Transverse colon (tissue), 4 donors: ENCODE measurements around the gene NDE1. TPM values are rescaled to one million over a fixed set of nuclear protein-coding genes. Genes with fewer than 3 reads are reported as not detected.
"Not testable (repeated sequence)": the region's sequence is repeated elsewhere in the genome, so short reads cannot be mapped to it uniquely, and the experiment has no call there.

Source experiments
- DNase-seq: peaks from one replicate; pipeline ENCODE4 v3.0.0-alpha.2; 2019
- H3K27ac ChIP-seq, 4 donors: fragments of 200-600 bp; sonication (generic); 2 replicates each; pipeline ENCODE4 v1.5.1; 2016 to 2018; ENCODE audit warnings: inconsistent platforms in 4 of 4
- H3K27me3 ChIP-seq: fragments of 200-600 bp; sonication (generic); 2 replicates; pipeline ENCODE4 v1.5.1; 2017; ENCODE audit warnings: inconsistent platforms
- H3K36me3 ChIP-seq, 4 donors: fragments of 200-600 bp; sonication (generic); 2 replicates each; pipeline ENCODE4 v1.5.1; 2017 to 2019; ENCODE audit warnings: inconsistent platforms in 4 of 4
- H3K4me1 ChIP-seq, 4 donors: fragments of 200-600 bp; sonication (generic); 2 replicates each; pipeline ENCODE4 v1.5.1; 2017 to 2020; ENCODE audit warnings: inconsistent platforms in 4 of 4
- H3K4me3 ChIP-seq, 4 donors: fragments of 200-600 bp; sonication (generic); 1 replicate in 1 of 4; 2 replicates in 3 of 4; pipeline versions ENCODE4 v1.5.1 to v1.6.1; 2017 to 2019; ENCODE audit warnings: inconsistent platforms in 4 of 4
- H3K9me3 ChIP-seq, 2 donors: fragments of 200-600 bp; sonication (generic); 2 replicates each; pipeline ENCODE4 v1.5.1; 2017 to 2019; ENCODE audit warnings: inconsistent platforms in 2 of 2
- EP300 ChIP-seq: sonication (generic); formaldehyde crosslinking; IDR thresholded peaks from one replicate; pipeline ENCODE4 v1.6.1; 2017; ENCODE audit warnings: antibody characterized with exemption, low read depth
- POLR2A ChIP-seq: fragments of 450-650 bp; IDR thresholded peaks from one replicate; pipeline ENCODE4 v1.6.1; 2016; ENCODE audit warnings: antibody characterized with exemption, mild to moderate bottlenecking, moderate library complexity
- POLR2AphosphoS5 ChIP-seq, 3 donors: sonication (generic); formaldehyde crosslinking; IDR thresholded peaks; one replicate each; pipeline ENCODE4 v1.6.1; 2016; ENCODE audit warnings: antibody characterized with exemption in 3 of 3
- WGBS, 2 donors: methylation state at CpG; one replicate each; pipeline ENCODE4 v1.1.5; 2018; ENCODE audit warnings: low coverage in 1 of 2; 5-methylcytosine and 5-hydroxymethylcytosine counted together
- in situ Hi-C, 4 donors: fragments of 200-750 bp; cut with MboI; loops; one replicate each; pipeline versions ENCODE4 v1.15.0 to v1.15.1; 2017; ENCODE audit warnings: low sequenced_read_pairs in 3 of 4, low pct_ligation_motif_present in 1 of 4, low pct_unique_long_range_greater_than_20kb in 1 of 4
- intact Hi-C: fragments of 100-400 bp; cut with DNase I; formaldehyde crosslinking; loops from one replicate; pipeline ENCODE4 v1.15.1; 2023; ENCODE audit warnings: low total_unique reads
- total RNA-seq, 4 donors: library from RNA; depleted of rRNA; stranded (reverse); fragments of >200 nt; gene quantifications; one replicate each; pipeline ENCODE4 v1.1.0, GENCODE V29; 2016
- TF ChIP-seq, protein P1 (sequence below), 5 experiments: fragments of 200-600 bp in 3 of 5; fragments of 450-650 bp in 2 of 5; sonication (generic) in 3 of 5; IDR thresholded peaks; 1 replicate in 2 of 5; 2 replicates in 3 of 5; pipeline ENCODE4 v1.5.1; 2016 to 2017; ENCODE audit warnings: antibody characterized with exemption in 5 of 5, inconsistent platforms in 3 of 5, mild to moderate bottlenecking in 2 of 5, moderate library complexity in 1 of 5

NDE1 gene
- total RNA-seq, 4 donors from 2014 or later: 21.0 to 47.6 (median 36.3) TPM

DNA sequence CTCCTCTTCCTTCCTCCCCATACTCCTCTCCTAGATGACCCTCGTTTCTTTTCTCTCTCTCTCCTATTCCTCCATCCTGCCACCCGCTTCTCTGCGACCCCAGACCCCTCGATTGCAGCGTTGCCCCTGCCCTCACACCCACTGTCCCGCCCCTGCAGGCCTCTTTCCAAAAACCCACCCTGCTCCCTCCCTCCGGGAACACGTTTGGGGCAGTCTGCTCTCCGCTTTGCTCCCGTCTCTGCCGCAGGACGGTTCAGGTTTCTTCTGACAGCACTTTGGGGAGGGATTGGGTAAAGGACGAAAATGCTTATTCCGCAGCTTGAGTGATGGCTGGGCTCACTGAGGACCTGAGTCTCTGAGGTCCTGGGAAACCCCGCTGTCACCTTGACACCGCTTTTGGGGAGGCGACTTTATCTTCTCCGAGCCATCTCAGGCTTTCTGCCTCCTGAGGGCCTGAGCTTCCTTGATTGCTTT, 690 bp downstream of the NDE1 start:
- DNase-seq: no peak
- H3K27ac ChIP-seq: peak overlapping the region; percentile 92 to 98 (median 96)
- no peaks in the 10 kb centered on the region for H3K9me3 ChIP-seq
- intact Hi-C loops: no loop called here
- TF ChIP-seq POLR2A (no peak), EP300 (no peak), POLR2AphosphoS5 (IDR thresholded peaks at IDR 0.05) (no peak)
- TF ChIP-seq, protein P1, sequence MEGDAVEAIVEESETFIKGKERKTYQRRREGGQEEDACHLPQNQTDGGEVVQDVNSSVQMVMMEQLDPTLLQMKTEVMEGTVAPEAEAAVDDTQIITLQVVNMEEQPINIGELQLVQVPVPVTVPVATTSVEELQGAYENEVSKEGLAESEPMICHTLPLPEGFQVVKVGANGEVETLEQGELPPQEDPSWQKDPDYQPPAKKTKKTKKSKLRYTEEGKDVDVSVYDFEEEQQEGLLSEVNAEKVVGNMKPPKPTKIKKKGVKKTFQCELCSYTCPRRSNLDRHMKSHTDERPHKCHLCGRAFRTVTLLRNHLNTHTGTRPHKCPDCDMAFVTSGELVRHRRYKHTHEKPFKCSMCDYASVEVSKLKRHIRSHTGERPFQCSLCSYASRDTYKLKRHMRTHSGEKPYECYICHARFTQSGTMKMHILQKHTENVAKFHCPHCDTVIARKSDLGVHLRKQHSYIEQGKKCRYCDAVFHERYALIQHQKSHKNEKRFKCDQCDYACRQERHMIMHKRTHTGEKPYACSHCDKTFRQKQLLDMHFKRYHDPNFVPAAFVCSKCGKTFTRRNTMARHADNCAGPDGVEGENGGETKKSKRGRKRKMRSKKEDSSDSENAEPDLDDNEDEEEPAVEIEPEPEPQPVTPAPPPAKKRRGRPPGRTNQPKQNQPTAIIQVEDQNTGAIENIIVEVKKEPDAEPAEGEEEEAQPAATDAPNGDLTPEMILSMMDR (IDR thresholded peaks at IDR 0.05): no peak
- 0 to 4% methylated on average over 8 to 18 of the region's 18 CpGs for WGBS, 2 donors
- peaks cover 4 to 40% (median 27%) of the 10 kb centered on the region in 4 donors for H3K4me1 ChIP-seq
- peak overlapping the region; percentile 89 to 98 (median 93) for H3K4me3 ChIP-seq
- no peaks in the 10 kb centered on the region for H3K36me3 ChIP-seq
- in situ Hi-C loops: no loop called here
- no peaks in the 10 kb centered on the region for H3K27me3 ChIP-seq

DNA sequence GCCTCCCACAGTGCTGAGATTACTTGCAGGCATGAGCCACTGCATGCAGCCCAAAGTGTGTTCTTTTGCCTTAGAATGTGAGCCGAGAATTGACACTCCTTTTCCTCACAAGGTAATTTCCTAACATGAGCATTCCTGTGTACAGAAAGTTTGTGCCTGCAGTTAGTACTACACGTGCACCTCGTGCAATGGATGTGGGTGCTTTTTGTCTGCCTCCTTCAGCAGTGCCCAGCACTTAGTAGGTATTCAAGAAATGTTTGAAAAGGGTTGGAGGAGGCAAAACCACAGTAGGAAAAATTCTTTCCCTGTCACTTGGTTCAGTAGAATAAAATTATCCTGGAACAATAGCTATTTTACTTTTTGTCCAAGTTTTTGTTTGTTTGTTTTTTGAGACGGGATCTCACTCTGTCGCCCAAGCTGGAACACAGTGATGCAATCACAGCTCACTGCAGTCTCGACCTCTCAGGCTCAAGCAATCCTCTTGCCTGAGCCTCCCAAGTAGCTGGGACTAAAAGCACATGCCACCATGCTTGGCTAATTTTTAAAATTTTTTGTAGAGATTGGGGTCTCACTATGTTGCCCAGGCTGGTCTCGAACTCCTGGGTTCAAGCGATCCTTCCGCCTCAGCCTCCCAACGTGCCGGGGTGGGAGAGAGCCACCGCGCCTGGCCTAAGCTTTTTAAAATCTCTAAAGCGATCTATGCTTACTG, 2.4 kb downstream of the NDE1 start:
- Histone ChIP-seq H3K36me3 (no peaks in the 10 kb centered on the region), H3K4me3 (no peak overlapping the region), H3K27ac (peak overlapping the region; percentile 13 to 98 (median 78)), H3K4me1 (peaks cover 4 to 40% (median 27%) of the 10 kb centered on the region in 4 donors), H3K27me3 (no peaks in the 10 kb centered on the region), H3K9me3 (no peaks in the 10 kb centered on the region)
- TF ChIP-seq EP300 (no peak), POLR2AphosphoS5 (IDR thresholded peaks at IDR 0.05) (no peak), POLR2A (no peak)
- TF ChIP-seq, protein P1 (IDR thresholded peaks at IDR 0.05): no peak
- intact Hi-C loops (no loop called here), in situ Hi-C loops (no loop called here)
- 79 to 88% methylated on average over 8 to 14 of the region's 14 CpGs for WGBS, 2 donors
- DNase-seq: no peak

DNA sequence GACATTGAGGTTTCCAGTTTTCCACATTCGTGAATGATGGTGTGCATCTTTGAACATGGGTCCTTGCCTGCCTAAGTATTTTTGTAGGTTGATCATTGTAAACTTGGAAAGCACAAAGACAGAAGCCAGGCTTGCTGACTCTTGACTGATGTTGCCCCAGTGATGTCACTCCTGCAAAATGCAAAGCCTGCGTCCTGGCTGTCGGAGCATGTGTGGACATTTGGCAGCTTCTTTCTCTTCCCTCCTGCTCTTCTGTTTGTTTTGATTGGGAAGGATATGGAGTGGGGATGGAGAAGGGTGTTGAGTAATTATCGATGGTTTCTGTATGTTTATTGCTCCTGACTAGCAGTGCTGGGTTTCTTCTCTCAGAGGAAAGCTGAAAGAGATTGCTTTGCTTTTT, 3.2 kb downstream of the NDE1 start:
- in situ Hi-C loops (no loop called here), intact Hi-C loops (no loop called here)
- TF ChIP-seq, protein P1 (IDR thresholded peaks at IDR 0.05): no peak
- TF ChIP-seq EP300 (peak; percentile 10), POLR2AphosphoS5 (IDR thresholded peaks at IDR 0.05) (peak; percentile 56 to 69 (median 58))
- Histone ChIP-seq H3K36me3 (no peaks in the 10 kb centered on the region), H3K9me3 (no peaks in the 10 kb centered on the region), H3K4me1 (peaks cover 4 to 40% (median 27%) of the 10 kb centered on the region in 4 donors), H3K27me3 (no peaks in the 10 kb centered on the region), H3K27ac (peak overlapping the region; percentile 13 to 98 (median 78)), H3K4me3 (no peak overlapping the region)
- WGBS, 2 donors: 20 to 41% methylated on average over 1 to 4 of the region's 4 CpGs
- DNase-seq: peak; percentile 20

DNA sequence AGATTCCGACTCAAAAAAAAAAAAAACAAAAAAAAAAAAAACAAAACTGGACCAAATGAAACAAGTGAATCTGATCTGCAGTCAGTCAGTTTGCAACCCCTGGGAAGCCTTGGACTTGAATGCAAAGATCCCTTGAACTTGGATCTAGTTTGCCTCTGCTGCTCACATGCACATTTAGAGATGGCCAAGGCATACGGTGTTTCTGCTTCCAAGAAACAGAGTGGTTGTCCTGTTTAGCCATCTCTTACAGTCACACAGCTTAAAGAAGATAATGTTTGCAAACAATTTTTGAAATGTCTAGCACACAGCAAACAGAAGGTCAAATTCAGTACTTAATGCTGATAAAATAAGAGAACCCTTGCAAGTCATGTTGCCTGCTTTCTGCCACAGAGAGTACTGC, 4.5 kb downstream of the NDE1 start:
- intact Hi-C loops (no loop called here), in situ Hi-C loops (no loop called here)
- Histone ChIP-seq H3K4me1 (peaks cover 4 to 36% (median 24%) of the 10 kb centered on the region in 4 donors), H3K36me3 (no peaks in the 10 kb centered on the region), H3K27me3 (no peaks in the 10 kb centered on the region), H3K4me3 (no peak overlapping the region), H3K27ac (no peak overlapping the region), H3K9me3 (no peaks in the 10 kb centered on the region)
- no peak for DNase-seq
- 88 to 100% methylated on average over 1 to 2 of the region's 2 CpGs for WGBS, 2 donors
- no peak for TF ChIP-seq EP300
- TF ChIP-seq POLR2AphosphoS5 (IDR thresholded peaks at IDR 0.05): no peak
- TF ChIP-seq, protein P1 (IDR thresholded peaks at IDR 0.05): no peak

DNA sequence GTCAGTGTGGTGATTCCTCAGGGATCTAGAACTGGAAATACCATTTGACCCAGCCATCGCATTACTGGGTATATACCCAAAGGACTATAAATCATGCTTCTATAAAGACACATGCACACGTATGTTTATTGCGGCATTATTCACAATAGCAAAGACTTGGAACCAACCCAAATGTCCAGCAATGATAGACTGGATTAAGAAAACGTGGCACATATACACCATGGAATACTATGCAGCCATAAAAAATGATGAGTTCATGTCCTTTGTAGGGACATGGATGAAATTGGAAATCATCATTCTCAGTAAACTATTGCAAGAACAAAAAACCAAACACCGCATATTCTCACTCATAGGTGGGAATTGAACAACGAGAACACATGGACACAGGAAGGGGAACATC, 5.5 kb downstream of the NDE1 start:
- H3K36me3 ChIP-seq, H3K4me3 ChIP-seq, H3K27ac ChIP-seq, H3K27me3 ChIP-seq, DNase-seq, H3K9me3 ChIP-seq, intact Hi-C loops, in situ Hi-C loops: not testable (repeated sequence)
- 88% methylated on average over 4 of the region's 6 CpGs; no CpG with 5 or more reads in 1 of the 2 donors for WGBS, 2 donors
- peaks cover 4 to 33% (median 23%) of the 10 kb centered on the region in 4 donors for H3K4me1 ChIP-seq
